Thyroid gland (tissue), 4 donors: Measurements from ENCODE around the gene CRYL1. TPM values are rescaled to one million over a fixed set of nuclear protein-coding genes. Genes with fewer than 3 reads are reported as not detected.

ENCODE experiments used
- DNase-seq, 2 donors: peaks; one replicate each; pipeline ENCODE4 v3.0.0-alpha.2; 2019
- H3K27ac ChIP-seq, 3 donors: fragments of 200-600 bp; sonication (generic); 1 replicate in 2 of 3; 2 replicates in 1 of 3; pipeline ENCODE4 v1.5.1; 2016 to 2019; ENCODE audit warnings: mild to moderate bottlenecking in 1 of 3, moderate library complexity in 1 of 3
- H3K27me3 ChIP-seq: fragments of 200-600 bp; sonication (generic); one replicate; pipeline ENCODE4 v1.5.1; 2019
- H3K36me3 ChIP-seq, 2 donors: fragments of 200-600 bp; sonication (generic); one replicate each; pipeline ENCODE4 v1.5.1; 2016 to 2019
- H3K4me1 ChIP-seq, 2 donors: fragments of 200-600 bp; sonication (generic); one replicate each; pipeline ENCODE4 v1.5.1; 2017 to 2019
- H3K4me3 ChIP-seq, 3 donors: fragments of 200-600 bp; sonication (generic); replicated peaks in 1 of 3; 1 replicate in 2 of 3; 2 replicates in 1 of 3; pipeline ENCODE4 v1.5.1; 2016; ENCODE audit warnings: mild to moderate bottlenecking in 1 of 3
- H3K9me3 ChIP-seq: fragments of 200-600 bp; sonication (generic); one replicate; pipeline ENCODE4 v1.5.1; 2017
- POLR2A ChIP-seq, 2 donors: fragments of 450-650 bp; IDR thresholded peaks; one replicate each; pipeline ENCODE4 v1.6.1; 2017; ENCODE audit warnings: antibody characterized with exemption in 2 of 2, mild to moderate bottlenecking in 2 of 2, moderate library complexity in 1 of 2
- WGBS, 2 donors: methylation state at CpG; one replicate each; pipeline ENCODE4 v1.1.5; 2017; 5-methylcytosine and 5-hydroxymethylcytosine counted together
- intact Hi-C: fragments of 100-400 bp; cut with DNase I; formaldehyde crosslinking; loops from one replicate; pipeline ENCODE4 v1.15.1; 2023
- microRNA-seq: library from miRNA; unstranded; fragments of <30 nt; microRNA quantifications from one replicate; pipeline ENCODE4, GENCODE V29; 2016
- small RNA-seq: library from RNA; depleted of rRNA; stranded (forward); fragments of <200 nt; gene quantifications from one replicate; pipeline ENCODE3, GENCODE V24; 2016
- total RNA-seq, 4 donors: library from RNA; depleted of rRNA; stranded (reverse); fragments of >200 nt; gene quantifications; one replicate each; pipeline ENCODE4 v1.2.3, GENCODE V29; 2016
- TF ChIP-seq, protein P1 (sequence below), 6 experiments: fragments of 200-600 bp in 3 of 6; fragments of 450-650 bp in 3 of 6; sonication (generic) in 3 of 6; IDR thresholded peaks; one replicate each; pipeline ENCODE4 v1.5.1; 2016 to 2019; ENCODE audit warnings: antibody characterized with exemption in 6 of 6, mild to moderate bottlenecking in 2 of 6, inconsistent platforms in 1 of 6, moderate library complexity in 1 of 6

Gene CRYL1
- total RNA-seq, 4 donors from 2014 or later, result 33.1 to 53.8 (median 46.7) TPM

DNA sequence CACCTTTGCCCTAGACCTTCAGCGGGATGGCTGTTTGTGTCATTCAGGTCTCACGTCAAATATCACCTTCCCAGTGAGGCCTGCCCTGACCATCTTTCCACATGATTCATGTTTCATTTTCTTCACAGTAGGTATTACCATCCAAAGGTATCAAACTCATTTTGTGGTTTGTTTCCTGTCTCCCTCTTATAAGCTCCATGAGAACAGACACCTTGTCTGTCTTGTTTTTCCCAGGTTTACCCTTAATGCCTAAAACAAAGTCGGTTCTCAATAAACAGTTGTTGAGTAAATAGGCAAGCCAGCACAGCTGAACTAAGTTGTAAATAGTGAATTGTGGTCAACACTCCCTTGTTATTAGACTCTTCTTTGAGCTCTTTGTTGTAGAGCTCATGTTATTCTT, 170.9 kb downstream of the CRYL1 start:
- Histone ChIP-seq H3K27ac (no peak overlapping the region), H3K4me3 (no peak overlapping the region), H3K4me1 (peaks cover under 1 to 2% of the 10 kb centered on the region in 2 donors), H3K36me3 (no peaks in the 10 kb centered on the region), H3K27me3 (no peaks in the 10 kb centered on the region), H3K9me3 (no peaks in the 10 kb centered on the region)
- intact Hi-C loops, result no loop called here
- WGBS, 2 donors, result 87 to 89% methylated on average over 3 of the region's 3 CpGs
- DNase-seq, result no peak
- TF ChIP-seq, protein P1, sequence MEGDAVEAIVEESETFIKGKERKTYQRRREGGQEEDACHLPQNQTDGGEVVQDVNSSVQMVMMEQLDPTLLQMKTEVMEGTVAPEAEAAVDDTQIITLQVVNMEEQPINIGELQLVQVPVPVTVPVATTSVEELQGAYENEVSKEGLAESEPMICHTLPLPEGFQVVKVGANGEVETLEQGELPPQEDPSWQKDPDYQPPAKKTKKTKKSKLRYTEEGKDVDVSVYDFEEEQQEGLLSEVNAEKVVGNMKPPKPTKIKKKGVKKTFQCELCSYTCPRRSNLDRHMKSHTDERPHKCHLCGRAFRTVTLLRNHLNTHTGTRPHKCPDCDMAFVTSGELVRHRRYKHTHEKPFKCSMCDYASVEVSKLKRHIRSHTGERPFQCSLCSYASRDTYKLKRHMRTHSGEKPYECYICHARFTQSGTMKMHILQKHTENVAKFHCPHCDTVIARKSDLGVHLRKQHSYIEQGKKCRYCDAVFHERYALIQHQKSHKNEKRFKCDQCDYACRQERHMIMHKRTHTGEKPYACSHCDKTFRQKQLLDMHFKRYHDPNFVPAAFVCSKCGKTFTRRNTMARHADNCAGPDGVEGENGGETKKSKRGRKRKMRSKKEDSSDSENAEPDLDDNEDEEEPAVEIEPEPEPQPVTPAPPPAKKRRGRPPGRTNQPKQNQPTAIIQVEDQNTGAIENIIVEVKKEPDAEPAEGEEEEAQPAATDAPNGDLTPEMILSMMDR (IDR thresholded peaks at IDR 0.05), result no peak
- TF ChIP-seq POLR2A (IDR thresholded peaks at IDR 0.05), result no peak

DNA sequence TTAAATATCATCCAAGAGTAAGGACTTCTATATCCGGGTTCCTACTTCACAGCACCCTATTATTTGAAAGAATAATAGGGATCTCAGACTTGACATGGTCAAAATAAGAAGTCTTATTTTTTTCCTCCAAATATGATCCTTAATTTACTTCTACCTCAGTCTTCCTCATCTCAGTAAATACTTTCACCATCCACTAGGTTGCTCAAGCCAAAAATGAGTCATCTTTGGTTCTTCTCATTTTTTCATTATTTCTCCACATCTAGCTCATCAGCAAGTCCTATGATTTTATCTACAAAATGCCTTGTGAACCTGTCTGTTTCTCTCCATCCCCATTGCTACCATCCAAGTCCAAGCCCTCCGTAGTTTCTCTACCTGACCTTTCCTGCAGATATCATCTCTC, 171.7 kb downstream of the CRYL1 start:
- no peak overlapping the region for H3K27ac ChIP-seq
- H3K4me3 ChIP-seq, result no peak overlapping the region
- 94 to 96% methylated on average over 2 of the region's 2 CpGs for WGBS, 2 donors
- H3K4me1 ChIP-seq, result no peaks in the 10 kb centered on the region
- intact Hi-C loops, result no loop called here
- no peaks in the 10 kb centered on the region for H3K36me3 ChIP-seq
- no peaks in the 10 kb centered on the region for H3K27me3 ChIP-seq
- TF ChIP-seq POLR2A (IDR thresholded peaks at IDR 0.05), result no peak
- TF ChIP-seq, protein P1 (IDR thresholded peaks at IDR 0.05), result no peak
- DNase-seq, result no peak
- H3K9me3 ChIP-seq, result no peaks in the 10 kb centered on the region

Small RNA genes within 50 kb of the gene (microRNA-seq; reads per million reads assigned to microRNA genes)
- gene MIR4499, result not detected

Small RNA genes within 50 kb of the gene (small RNA-seq; reads per million reads assigned to genes)
- not detected for gene MIR4499

Other genes starting within 250 kb of the CRYL1 start
- 10 to 100 TPM; 30.2 to 59.5 (median 42.2) TPM for gene IFT88, start 41.3 kb upstream of the CRYL1 start, total RNA-seq
- gene IL17D, start 177.8 kb upstream of the CRYL1 start, total RNA-seq, result 1 to 10 TPM; 2.7 to 6.5 (median 4.8) TPM
- gene EEF1AKMT1, start 248.1 kb upstream of the CRYL1 start, total RNA-seq, result 10 to 100 TPM in 2 of 4 donors, 1 to 10 TPM in 2; 7.5 to 15.2 (median 10.3) TPM